Mucosa of descending colon (tissue), 3 donors: ENCODE measurements around the gene SOS1. TPM values are rescaled to one million over a fixed set of nuclear protein-coding genes. Genes with fewer than 3 reads are reported as not detected.
"Not testable (repeated sequence)": the region's sequence is repeated elsewhere in the genome, so short reads cannot be mapped to it uniquely, and the experiment has no call there.

Experiments used
- ATAC-seq: fragments of 200-7000 bp; cut with Tn5 transposase; one replicate; pipeline ENCODE4 v1.9.1; 2020; ENCODE audit warnings: mild to moderate bottlenecking, moderate library complexity
- DNase-seq, 3 donors: peaks; one replicate each; pipeline ENCODE4 v3.0.0-alpha.2; 2020
- H3K36me3 ChIP-seq: fragments of 200-600 bp; one replicate; pipeline ENCODE4 v1.8.0; 2021; ENCODE audit warnings: low read depth, mild to moderate bottlenecking
- H3K4me1 ChIP-seq: fragments of 200-600 bp; one replicate; pipeline ENCODE4 v1.8.0; 2021; ENCODE audit warnings: low read depth, mild to moderate bottlenecking
- H3K4me3 ChIP-seq: fragments of 200-600 bp; one replicate; pipeline ENCODE4 v1.8.0; 2021; ENCODE audit warnings: mild to moderate bottlenecking
- H3K9me3 ChIP-seq: fragments of 200-600 bp; one replicate; pipeline ENCODE4 v1.8.0; 2021; ENCODE audit warnings: mild to moderate bottlenecking
- CTCF ChIP-seq: fragments of 200-600 bp; IDR thresholded peaks from one replicate; pipeline ENCODE4 v1.8.0; 2022; ENCODE audit warnings: antibody characterized with exemption, mild to moderate bottlenecking
- intact Hi-C, 2 donors: fragments of 100-400 bp; cut with DNase I in 1 of 2; cut with micrococcal nuclease in 1 of 2; formaldehyde crosslinking; loops; one replicate each; pipeline versions ENCODE4 v1.11.0 to v1.11.1; 2022; cut with DNase I, micrococcal nuclease
- total RNA-seq, 3 donors: library from RNA; stranded (reverse); fragmentation: NEBNext Ultra II Directional in 2 of 3; extraction: Animal tissue kit (Norgen Biotek cat#: 25700) in 2 of 3; gene quantifications; one replicate each; pipeline versions ENCODE4 v1.2.1 to v1.2.4, GENCODE V29; 2021 to 2023
- donor health status: DM: no; HTN: no; CAD: no; lungs with moderate emphysema.
- donor health status: DM: no; HTN: no; CAD: no.
- donor health status: DM: no; HTN: yes; CAD: no.

Gene SOS1
- total RNA-seq, 3 donors from 2014 or later = 38.8 to 44.2 (median 39.8) TPM

- intact Hi-C loops = no loop called here
- DNase-seq (no peak), ATAC-seq (no peak)
- Histone ChIP-seq H3K4me1 (no peaks in the 10 kb centered on the region), H3K9me3 (no peaks in the 10 kb centered on the region), H3K36me3 (no peaks in the 10 kb centered on the region), H3K4me3 (no peak overlapping the region)
- no peak for TF ChIP-seq CTCF
Observed at GRCh38 chr2:39142904-39143605, 22.2 kb upstream of the SOS1 start.

- H3K4me3 ChIP-seq = no peak overlapping the region
- no peaks in the 10 kb centered on the region for H3K4me1 ChIP-seq
- TF ChIP-seq CTCF = no peak
- no peak for DNase-seq
- no peaks in the 10 kb centered on the region for H3K9me3 ChIP-seq
- no peak for ATAC-seq
- intact Hi-C loops = no loop called here
- H3K36me3 ChIP-seq = no peaks in the 10 kb centered on the region
Observed at GRCh38 chr2:39141334-39142271, 20.8 kb upstream of the SOS1 start.

DNA sequence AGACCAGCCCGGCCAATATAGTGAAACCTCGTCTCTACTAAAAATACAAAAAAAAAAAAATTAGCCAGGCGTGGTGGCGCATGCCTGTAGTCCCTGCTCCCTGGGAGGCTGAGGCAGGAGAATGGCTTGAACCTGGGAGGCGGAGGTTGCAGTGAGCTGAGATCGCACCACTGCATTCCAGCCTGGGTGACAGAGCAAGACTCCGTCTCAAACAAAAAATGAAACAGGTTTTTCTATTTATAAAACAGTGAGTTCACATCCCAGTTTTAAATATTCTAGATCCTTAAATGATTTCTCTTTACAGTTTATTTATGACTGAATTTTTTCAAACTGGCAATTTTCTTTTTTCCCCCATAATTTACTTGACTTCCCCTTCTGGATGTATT lies 20.1 kb upstream of the SOS1 start:
- H3K4me1 ChIP-seq, intact Hi-C loops, DNase-seq, H3K4me3 ChIP-seq, H3K36me3 ChIP-seq, ATAC-seq, H3K9me3 ChIP-seq: not testable (repeated sequence)

DNA sequence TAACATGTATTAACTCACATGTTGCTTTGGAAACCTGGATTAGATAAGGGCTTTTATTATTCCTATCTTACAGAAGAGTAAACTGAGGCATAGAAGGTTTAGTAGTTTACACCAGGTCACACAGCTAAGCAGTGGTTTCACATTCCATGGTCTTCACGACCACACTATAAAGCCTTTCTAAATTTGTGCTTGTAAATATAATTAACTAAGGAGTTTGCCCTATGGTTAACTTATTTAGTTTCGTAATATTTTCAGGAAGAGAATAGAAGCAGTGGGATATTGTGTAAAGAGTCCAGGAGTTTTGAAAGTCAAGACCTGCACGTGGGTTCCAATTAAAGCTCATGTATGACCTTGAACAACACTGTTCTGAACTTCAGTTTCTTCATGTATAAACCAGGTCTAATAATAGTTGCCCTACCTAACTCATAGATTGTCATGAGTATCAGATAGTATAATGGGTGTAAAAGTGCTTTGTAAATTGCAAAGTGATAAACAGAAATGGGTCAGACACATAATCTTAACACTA lies 19.5 kb upstream of the SOS1 start:
- TF ChIP-seq CTCF = no peak
- Histone ChIP-seq H3K4me1 (no peaks in the 10 kb centered on the region), H3K9me3 (no peaks in the 10 kb centered on the region), H3K36me3 (no peaks in the 10 kb centered on the region), H3K4me3 (no peak overlapping the region)
- intact Hi-C loops = no loop called here
- DNase-seq (no peak), ATAC-seq (no peak)

GRCh38 chr2:39139511-39140237 lies 18.8 kb upstream of the SOS1 start:
- no peaks in the 10 kb centered on the region for H3K36me3 ChIP-seq
- no peak overlapping the region for H3K4me3 ChIP-seq
- TF ChIP-seq CTCF = no peak
- no peaks in the 10 kb centered on the region for H3K9me3 ChIP-seq
- no peaks in the 10 kb centered on the region for H3K4me1 ChIP-seq
- intact Hi-C loops = no loop called here
- no peak for ATAC-seq
- no peak for DNase-seq
